Measurements from ENCODE around the gene ARHGAP19.

ARHGAP19 gene

DNA sequence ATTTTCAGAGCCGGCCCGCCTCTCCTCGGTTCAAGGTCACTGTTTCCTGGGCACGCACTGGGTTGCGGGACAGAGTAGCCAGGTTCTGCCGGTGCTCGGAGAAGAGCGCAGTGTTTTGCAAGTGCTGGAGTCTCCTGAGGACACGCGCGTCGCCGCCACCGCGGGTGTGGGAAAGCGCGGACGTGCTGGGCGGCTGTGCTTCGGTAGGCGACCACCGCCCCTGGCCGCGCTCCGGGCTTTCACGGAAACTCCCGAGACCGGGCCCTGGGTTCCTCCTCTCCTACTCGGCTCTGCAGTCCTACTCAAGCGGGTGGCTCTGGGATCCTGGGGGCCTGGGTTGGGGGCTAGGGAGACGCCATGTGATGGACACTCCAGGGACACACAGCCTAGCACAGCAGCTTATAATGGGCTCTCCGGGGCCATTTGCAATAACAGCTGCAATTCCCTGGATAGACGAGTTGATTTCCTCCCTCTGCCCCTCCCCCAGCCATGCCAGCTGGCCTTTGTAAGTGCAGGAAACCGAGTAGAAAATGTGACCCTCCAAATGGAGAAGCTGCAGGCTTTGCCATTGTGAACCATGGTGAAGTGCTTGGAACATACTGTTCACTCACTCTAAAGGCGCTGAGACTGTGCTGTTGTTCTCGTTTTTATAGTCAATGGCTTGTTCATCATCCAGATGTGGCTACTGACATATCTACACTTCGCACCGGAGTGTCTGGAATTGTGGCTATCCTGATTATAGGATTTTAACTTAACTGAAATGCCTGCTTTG lies 28.8 kb upstream of the ARHGAP19 start:
- H3K27me3 ChIP-seq (ENCODE audit: insufficient read depth, low read length, poor library complexity) = peaks cover 4% of the 10 kb centered on the region
- peak overlapping the region; percentile 61; the same call in 1 of the 2 replicates for H3K9ac ChIP-seq (ENCODE audit: low read depth, low read length)
- H3K27ac ChIP-seq (ENCODE audit: low read length) = no peak overlapping the region
- no peaks in the 10 kb centered on the region for H3K9me3 ChIP-seq (ENCODE audit: insufficient read depth, low read length, severe bottlenecking)
- no peak for TF ChIP-seq CTCF (IDR thresholded peaks at IDR 0.05; ENCODE audit: borderline replicate concordance, extremely low read depth, low read length, poor library complexity, severe bottlenecking)
- TF ChIP-seq EZH2 (IDR thresholded peaks at IDR 0.05; ENCODE audit: borderline replicate concordance, low read depth, low read length, severe bottlenecking) = no peak
- H3K79me2 ChIP-seq (ENCODE audit: insufficient read depth, low read length) = 0 out of 2 replicates have a peak, but pooled peaks cover 3% of the 10 kb centered on the region
- ATAC-seq (ENCODE audit: insufficient read depth, low read depth) = no peak
- H3K4me2 ChIP-seq (ENCODE audit: insufficient read depth, low read length) = peak overlapping the region; percentile 97; the same call in 1 of the 2 replicates
- peaks cover 23% of the 10 kb centered on the region for H3K4me1 ChIP-seq (ENCODE audit: insufficient read depth, low read length)
- H4K20me1 ChIP-seq (ENCODE audit: insufficient read depth, low read length) = 0 out of 2 replicates have a peak, but pooled peaks cover 3% of the 10 kb centered on the region
- no peak overlapping the region for H2AFZ ChIP-seq (ENCODE audit: low read depth, low read length)
- no peak for DNase-seq
- no peaks in the 10 kb centered on the region for H3K36me3 ChIP-seq (ENCODE audit: insufficient read depth, low read length)
- H3K4me3 ChIP-seq (ENCODE audit: low read depth in 1 of 2, low read length in 2 of 2) = no peak overlapping the region

DNA sequence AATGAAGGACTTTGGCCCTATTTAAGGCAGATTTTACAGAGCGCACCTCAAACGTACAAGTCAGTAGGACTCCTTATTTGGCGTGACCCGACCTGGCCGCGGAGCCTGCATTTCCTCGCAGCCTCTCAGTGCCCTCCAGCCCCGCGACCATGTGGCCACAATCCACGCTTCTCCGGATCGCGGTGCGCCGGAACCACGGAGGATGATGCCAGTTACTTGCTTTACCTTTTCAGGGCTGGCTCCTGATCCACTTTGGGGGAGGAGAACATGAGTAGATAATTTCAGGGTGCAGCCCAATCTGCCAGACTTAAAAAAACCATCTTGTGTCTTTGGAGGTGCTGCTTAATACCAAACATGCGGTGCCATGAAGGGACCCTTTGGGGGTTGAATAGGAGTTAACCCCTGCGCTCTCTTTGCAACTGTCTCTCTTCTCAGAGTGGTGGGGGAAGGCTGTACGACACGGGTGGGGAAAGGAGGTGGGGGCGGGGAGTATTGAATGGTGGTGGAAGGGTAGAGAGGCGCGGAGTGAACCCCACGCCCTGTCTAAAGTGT lies 28.1 kb upstream of the ARHGAP19 start:
- Histone ChIP-seq H3K27me3 (ENCODE audit: insufficient read depth, low read length, poor library complexity) (peaks cover 7% of the 10 kb centered on the region), H3K9ac (ENCODE audit: low read depth, low read length) (peak overlapping the region; percentile 61), H3K36me3 (ENCODE audit: insufficient read depth, low read length) (no peaks in the 10 kb centered on the region), H3K9me3 (ENCODE audit: insufficient read depth, low read length, severe bottlenecking) (no peaks in the 10 kb centered on the region), H3K27ac (ENCODE audit: low read length) (no peak overlapping the region), H2AFZ (ENCODE audit: low read depth, low read length) (no peak overlapping the region), H3K4me1 (ENCODE audit: insufficient read depth, low read length) (peaks cover 23% of the 10 kb centered on the region), H3K4me2 (ENCODE audit: insufficient read depth, low read length) (peak overlapping the region; percentile 97), H3K4me3 (ENCODE audit: low read depth in 1 of 2, low read length in 2 of 2) (peak overlapping the region in 1 of 2 experiments; percentile 58; a peak in 3 of 4 replicates), H3K79me2 (ENCODE audit: insufficient read depth, low read length) (0 out of 2 replicates have a peak, but pooled peaks cover 3% of the 10 kb centered on the region), H4K20me1 (ENCODE audit: insufficient read depth, low read length) (0 out of 2 replicates have a peak, but pooled peaks cover 3% of the 10 kb centered on the region)
- ATAC-seq (ENCODE audit: insufficient read depth, low read depth) = no peak
- no peak for DNase-seq
- TF ChIP-seq EZH2 (IDR thresholded peaks at IDR 0.05; ENCODE audit: borderline replicate concordance, low read depth, low read length, severe bottlenecking) = no peak
- no peak for TF ChIP-seq CTCF (IDR thresholded peaks at IDR 0.05; ENCODE audit: borderline replicate concordance, extremely low read depth, low read length, poor library complexity, severe bottlenecking)

GRCh38 chr10:97319671-97320479 lies 27.4 kb upstream of the ARHGAP19 start:
- Histone ChIP-seq H3K79me2 (ENCODE audit: insufficient read depth, low read length) (0 out of 2 replicates have a peak, but pooled peaks cover 3% of the 10 kb centered on the region), H3K27ac (ENCODE audit: low read length) (peak overlapping the region; percentile 79; the same call in 1 of the 2 replicates), H3K4me1 (ENCODE audit: insufficient read depth, low read length) (peaks cover 23% of the 10 kb centered on the region), H3K9ac (ENCODE audit: low read depth, low read length) (peak overlapping the region; percentile 61), H3K9me3 (ENCODE audit: insufficient read depth, low read length, severe bottlenecking) (no peaks in the 10 kb centered on the region), H2AFZ (ENCODE audit: low read depth, low read length) (peak overlapping the region; percentile 80), H4K20me1 (ENCODE audit: insufficient read depth, low read length) (0 out of 2 replicates have a peak, but pooled peaks cover 3% of the 10 kb centered on the region), H3K27me3 (ENCODE audit: insufficient read depth, low read length, poor library complexity) (peaks cover 7% of the 10 kb centered on the region), H3K4me2 (ENCODE audit: insufficient read depth, low read length) (peak overlapping the region; percentile 97), H3K36me3 (ENCODE audit: insufficient read depth, low read length) (no peaks in the 10 kb centered on the region), H3K4me3 (ENCODE audit: low read depth in 1 of 2, low read length in 2 of 2) (peak overlapping the region; percentile 55 to 58; a peak in 3 of 4 replicates)
- DNase-seq (peak; percentile 53), ATAC-seq (ENCODE audit: insufficient read depth, low read depth) (peak; percentile 54)
- peak; percentile 31 for TF ChIP-seq CTCF (IDR thresholded peaks at IDR 0.05; ENCODE audit: borderline replicate concordance, extremely low read depth, low read length, poor library complexity, severe bottlenecking)
- no peak for TF ChIP-seq EZH2 (IDR thresholded peaks at IDR 0.05; ENCODE audit: borderline replicate concordance, low read depth, low read length, severe bottlenecking)
